Left lung (tissue), 10 donors: Measurements from ENCODE around the gene PLCB3. TPM values are rescaled to one million over a fixed set of nuclear protein-coding genes. Genes with fewer than 3 reads are reported as not detected.
"Not testable (repeated sequence)": the region's sequence is repeated elsewhere in the genome, so short reads cannot be mapped to it uniquely, and the experiment has no call there.

ENCODE experiments used
- ATAC-seq: fragments of 200-7000 bp; cut with Tn5 transposase; one replicate; pipeline ENCODE4 v1.9.1; 2020; ENCODE audit warnings: moderate library complexity
- DNase-seq, 4 donors: peaks; one replicate each; pipeline ENCODE4 v3.0.0-alpha.2; 2013 to 2020
- H3K27ac ChIP-seq, 2 donors: fragments of 200-600 bp; sonication (generic) in 1 of 2; one replicate each; pipeline versions ENCODE4 v1.5.0 to v1.8.0; 2020 to 2021
- H3K27me3 ChIP-seq, 2 donors: fragments of 200-600 bp; sonication (generic) in 1 of 2; one replicate each; pipeline versions ENCODE4 v1.5.0 to v1.8.0; 2020 to 2021
- H3K36me3 ChIP-seq, 2 donors: fragments of 200-600 bp; sonication (generic) in 1 of 2; one replicate each; pipeline versions ENCODE4 v1.5.0 to v1.8.0; 2020 to 2021
- H3K4me1 ChIP-seq, 2 donors: fragments of 200-600 bp; one replicate each; pipeline ENCODE4 v1.8.0; 2021
- H3K4me3 ChIP-seq, 2 donors: fragments of 200-600 bp; sonication (generic) in 1 of 2; one replicate each; pipeline versions ENCODE4 v1.5.0 to v1.8.0; 2020 to 2021; ENCODE audit warnings: mild to moderate bottlenecking in 1 of 2
- H3K9me3 ChIP-seq, 2 donors: fragments of 200-600 bp; sonication (generic) in 1 of 2; one replicate each; pipeline versions ENCODE4 v1.5.0 to v1.8.0; 2020 to 2021
- CTCF ChIP-seq, 2 donors: fragments of 200-600 bp; sonication (generic) in 1 of 2; IDR thresholded peaks; one replicate each; pipeline versions ENCODE4 v1.5.0 to v1.8.0; 2021; ENCODE audit warnings: antibody characterized with exemption in 2 of 2
- intact Hi-C, 2 donors: fragments of 100-400 bp; cut with DNase I; formaldehyde crosslinking; loops; one replicate each; pipeline versions ENCODE4 v1.11.2 to v1.14.2; 2022
- polyA plus RNA-seq, 6 donors: library from polyadenylated mRNA; unstranded; fragments of 120-200 nt; gene quantifications; one replicate each; pipeline ENCODE4 v1.2.1, GENCODE V29; 2013; ENCODE audit not compliant: insufficient read length in 6 of 6
- total RNA-seq, 2 donors: library from RNA; stranded (reverse); fragmentation: NEBNext Ultra II Directional; extraction: Animal tissue kit (Norgen Biotek cat#: 25700); gene quantifications; one replicate each; pipeline ENCODE4 v1.2.1, GENCODE V29; 2021
- donor health status: DM: no; HTN: yes; CAD: no.
- donor health status: DM: no; HTN: no; CAD: no.

PLCB3 gene
- total and polyA plus RNA-seq, 8 donors = 18.9 to 42.7 (median 21.9) TPM

DNA sequence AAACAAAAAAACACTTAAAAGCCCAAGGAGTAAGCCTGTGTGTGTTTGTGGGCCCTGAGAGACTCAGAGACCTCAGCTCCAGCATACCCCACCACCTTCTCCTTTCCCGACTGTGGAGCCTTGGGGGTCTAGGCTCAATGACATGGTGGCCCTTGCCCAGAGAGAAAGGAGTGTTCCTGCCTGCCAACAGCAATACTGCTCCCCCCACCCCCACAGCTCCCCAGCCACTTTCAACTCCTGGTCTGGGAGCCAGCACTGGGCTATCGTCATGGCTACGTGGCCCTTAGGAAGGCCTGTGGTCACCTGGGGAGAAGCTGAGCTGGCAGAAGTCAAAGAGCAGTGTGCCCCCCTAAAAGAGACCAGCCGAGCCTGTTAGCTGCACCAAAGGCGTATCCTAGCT, 7.2 kb upstream of the PLCB3 start:
- intact Hi-C loops = no loop called here
- Histone ChIP-seq H3K9me3 (no peaks in the 10 kb centered on the region), H3K27me3 (no peaks in the 10 kb centered on the region), H3K4me3 (no peak overlapping the region), H3K27ac (no peak overlapping the region), H3K4me1 (peaks cover 14 to 71% of the 10 kb centered on the region in 2 donors), H3K36me3 (peaks cover 0 to 20% of the 10 kb centered on the region in 2 donors)
- TF ChIP-seq CTCF (IDR thresholded peaks at IDR 0.05) = no peak
- DNase-seq (no peak), ATAC-seq (no peak)

GRCh38 chr11:64244966-64245365, 6.4 kb upstream of the PLCB3 start:
- Histone ChIP-seq H3K4me3 (peak overlapping the region in 1 of 2 donors; percentile 77), H3K4me1 (peaks cover 14 to 62% of the 10 kb centered on the region in 2 donors), H3K27ac (peak overlapping the region; percentile 68 to 71), H3K27me3 (no peaks in the 10 kb centered on the region), H3K9me3 (no peaks in the 10 kb centered on the region), H3K36me3 (peaks cover 0 to 20% of the 10 kb centered on the region in 2 donors)
- DNase-seq (peak in 1 of 4 donors; percentile 57), ATAC-seq (no peak)
- no peak for TF ChIP-seq CTCF (IDR thresholded peaks at IDR 0.05)
- intact Hi-C loops = no loop called here

DNA sequence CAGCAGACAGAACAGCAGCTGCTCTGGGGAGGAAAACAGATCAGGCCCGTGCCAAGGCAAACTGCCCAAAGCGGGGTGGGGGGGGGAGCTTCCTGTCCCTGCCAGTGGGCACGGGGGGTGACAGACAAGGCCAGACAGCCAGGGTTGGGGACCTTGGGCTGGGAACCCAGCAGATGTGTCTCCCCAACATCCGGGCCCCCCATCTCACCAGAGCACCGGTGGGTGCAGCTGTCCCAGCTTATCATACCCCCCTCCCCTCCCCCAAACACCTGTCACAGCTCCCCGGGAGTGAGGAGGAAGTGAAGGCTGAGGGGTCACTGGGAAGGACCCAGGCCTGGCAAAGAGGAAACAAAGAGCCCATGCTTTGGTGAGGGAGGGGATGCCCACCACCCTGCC, 5.9 kb upstream of the PLCB3 start:
- H3K27me3 ChIP-seq = no peaks in the 10 kb centered on the region
- ATAC-seq (no peak), DNase-seq (peak in 1 of 4 donors; percentile 80)
- peaks cover 14 to 58% of the 10 kb centered on the region in 2 donors for H3K4me1 ChIP-seq
- H3K27ac ChIP-seq = peak overlapping the region; percentile 68 to 71
- peak overlapping the region; percentile 72 to 77 for H3K4me3 ChIP-seq
- H3K9me3 ChIP-seq = no peaks in the 10 kb centered on the region
- intact Hi-C loops = no loop called here
- H3K36me3 ChIP-seq = peaks cover 0 to 20% of the 10 kb centered on the region in 2 donors
- TF ChIP-seq CTCF (IDR thresholded peaks at IDR 0.05) = no peak

- peak; percentile 3 for ATAC-seq
- Histone ChIP-seq H3K36me3 (peaks cover 0 to 20% of the 10 kb centered on the region in 2 donors), H3K27me3 (no peaks in the 10 kb centered on the region), H3K9me3 (no peaks in the 10 kb centered on the region), H3K4me1 (peaks cover 18 to 62% of the 10 kb centered on the region in 2 donors), H3K27ac (peak overlapping the region; percentile 68 to 71), H3K4me3 (peak overlapping the region; percentile 72 to 77)
- peak in 3 of 4 donors; percentile 51 to 89 (median 83) for DNase-seq
- TF ChIP-seq CTCF (IDR thresholded peaks at IDR 0.05) = no peak
- intact Hi-C loops = no loop called here
Observed at GRCh38 chr11:64245797-64246620, 5.3 kb upstream of the PLCB3 start.

- DNase-seq, H3K9me3 ChIP-seq, intact Hi-C loops, ATAC-seq, H3K27me3 ChIP-seq: not testable (repeated sequence)
- H3K36me3 ChIP-seq = peaks cover 0 to 20% of the 10 kb centered on the region in 2 donors
- H3K4me3 ChIP-seq = peak overlapping the region; percentile 72 to 77
- H3K4me1 ChIP-seq = peaks cover 18 to 64% of the 10 kb centered on the region in 2 donors
- H3K27ac ChIP-seq = peak overlapping the region in 1 of 2 donors; percentile 71
Observed at GRCh38 chr11:64246621-64246870, 4.8 kb upstream of the PLCB3 start.
